Liver (tissue), 9 donors: ENCODE results near the gene RASGRF1. TPM values are rescaled to one million over a fixed set of nuclear protein-coding genes. Genes with fewer than 3 reads are reported as not detected.

Experiments used
- DNase-seq: peaks from one replicate; pipeline ENCODE4 v3.0.0-alpha.2; 2017; ENCODE audit warnings: low spot score
- H3K27ac ChIP-seq, 2 donors: one replicate each; pipeline ENCODE4 v1.7.0; 2013; ENCODE audit warnings: inconsistent platforms in 2 of 2, low read length in 2 of 2, control low read depth in 1 of 2, low read depth in 1 of 2, mild to moderate bottlenecking in 1 of 2
- H3K27me3 ChIP-seq, 4 donors: one replicate each; pipeline versions ENCODE4 v1.6.1 to v1.7.0; 2013; ENCODE audit warnings: low read length in 3 of 4, inconsistent platforms in 1 of 4, mild to moderate bottlenecking in 1 of 4, moderate library complexity in 1 of 4; ENCODE audit not compliant: control insufficient read depth in 4 of 4, insufficient read depth in 4 of 4
- H3K36me3 ChIP-seq, 4 donors: one replicate each; pipeline versions ENCODE4 v1.6.1 to v1.7.0; 2013; ENCODE audit warnings: low read length in 3 of 4, mild to moderate bottlenecking in 3 of 4, low read depth in 1 of 4, moderate library complexity in 1 of 4; ENCODE audit not compliant: control insufficient read depth in 4 of 4, insufficient read depth in 3 of 4
- H3K4me1 ChIP-seq, 4 donors: one replicate each; pipeline versions ENCODE4 v1.6.1 to v1.7.0; 2013; ENCODE audit warnings: low read length in 3 of 4, mild to moderate bottlenecking in 3 of 4, moderate library complexity in 1 of 4; ENCODE audit not compliant: control insufficient read depth in 4 of 4, insufficient read depth in 4 of 4
- H3K4me3 ChIP-seq, 3 donors: one replicate each; pipeline versions ENCODE4 v1.6.1 to v1.7.0; 2013; ENCODE audit warnings: low read length in 3 of 3, control low read depth in 1 of 3, low read depth in 1 of 3, mild to moderate bottlenecking in 1 of 3
- H3K9ac ChIP-seq, 2 donors: one replicate each; pipeline ENCODE4 v1.7.0; 2013; ENCODE audit warnings: low read length in 2 of 2, mild to moderate bottlenecking in 2 of 2, moderate library complexity in 2 of 2, control low read depth in 1 of 2, low read depth in 1 of 2
- H3K9me3 ChIP-seq, 4 donors: one replicate each; pipeline versions ENCODE4 v1.6.1 to v1.7.0; 2013; ENCODE audit warnings: low read length in 3 of 4; ENCODE audit not compliant: control insufficient read depth in 4 of 4
- ATF3 ChIP-seq: IDR thresholded peaks from 2 replicates; pipeline ENCODE4 v1.6.1; 2016; ENCODE audit warnings: antibody characterized with exemption
- CTCF ChIP-seq: fragments of 150-350 bp; IDR thresholded peaks from 2 replicates; pipeline ENCODE4 v1.5.1; 2017; ENCODE audit warnings: improper control_type of control experiment, low read depth, low read length; ENCODE audit not compliant: missing input control
- FOXA2 ChIP-seq: IDR thresholded peaks from 2 replicates; pipeline ENCODE4 v1.6.1; 2016; ENCODE audit warnings: antibody characterized with exemption
- GABPA ChIP-seq, 2 donors: IDR thresholded peaks in 1 of 2; conservative IDR thresholded peaks in 1 of 2; 2 replicates each; pipeline ENCODE4 v1.6.1; 2016; ENCODE audit warnings: antibody characterized with exemption in 2 of 2, mild to moderate bottlenecking in 1 of 2, moderate library complexity in 1 of 2
- HNF4A ChIP-seq, 2 donors: conservative IDR thresholded peaks; 2 replicates each; pipeline ENCODE4 v1.6.1; 2016; ENCODE audit warnings: antibody characterized with exemption in 2 of 2, mild to moderate bottlenecking in 2 of 2
- HNF4G ChIP-seq: IDR thresholded peaks from 2 replicates; pipeline ENCODE4 v1.6.1; 2016; ENCODE audit warnings: antibody characterized with exemption
- NR2F2 ChIP-seq: IDR thresholded peaks from 2 replicates; pipeline ENCODE4 v1.6.1; 2016; ENCODE audit warnings: antibody characterized with exemption
- RXRA ChIP-seq, 2 donors: IDR thresholded peaks; 2 replicates each; pipeline ENCODE4 v1.6.1; 2017 to 2018; ENCODE audit warnings: antibody characterized with exemption in 2 of 2, mild to moderate bottlenecking in 1 of 2
- TAF1 ChIP-seq: conservative IDR thresholded peaks from 2 replicates; pipeline ENCODE4 v1.6.1; 2016; ENCODE audit warnings: antibody characterized with exemption, mild to moderate bottlenecking
- YY1 ChIP-seq: IDR thresholded peaks from 2 replicates; pipeline ENCODE4 v1.6.1; 2016; ENCODE audit warnings: antibody characterized with exemption, mild to moderate bottlenecking
- WGBS: extraction: QIAGEN DNeasy Blood & Tissue Kit; methylation state at CpG from one replicate; pipeline ENCODE4 v1.1.7; 2013; 5-methylcytosine and 5-hydroxymethylcytosine counted together
- polyA plus RNA-seq, 2 donors: library from polyadenylated mRNA; stranded (reverse) in 1 of 2; unstranded in 1 of 2; fragments of 200-250 nt in 1 of 2; fragments of >200 nt in 1 of 2; fragmentation: Nextera tagmentation in 1 of 2; extraction: Ambion mirVana in 1 of 2; gene quantifications; one replicate each; pipeline versions ENCODE4 v1.2.1 to v1.2.3, GENCODE V29; 2013 to 2015
- total RNA-seq, 2 donors: library from RNA; depleted of rRNA; stranded (reverse); fragments of >200 nt; gene quantifications; one replicate each; pipeline ENCODE4 v1.2.3, GENCODE V29; 2014
- TF ChIP-seq, protein P1 (sequence below): IDR thresholded peaks from 2 replicates; pipeline ENCODE4 v1.6.1; 2016; ENCODE audit warnings: antibody characterized with exemption, mild to moderate bottlenecking
- TF ChIP-seq, protein P2 (sequence below): IDR thresholded peaks from 2 replicates; pipeline ENCODE4 v1.6.1; 2016; ENCODE audit warnings: antibody characterized with exemption
- TF ChIP-seq, protein P3 (sequence below): IDR thresholded peaks from 2 replicates; pipeline ENCODE4 v1.6.1; 2016; ENCODE audit warnings: antibody characterized with exemption
- donor health status: healthy.
- donor health status: healthy.
- donor health status: healthy.
- donor health status: healthy.
- donor health status: healthy.

The RASGRF1 gene
- total and polyA plus RNA-seq, 4 donors, result 0.28 TPM; not detected in 3

DNA sequence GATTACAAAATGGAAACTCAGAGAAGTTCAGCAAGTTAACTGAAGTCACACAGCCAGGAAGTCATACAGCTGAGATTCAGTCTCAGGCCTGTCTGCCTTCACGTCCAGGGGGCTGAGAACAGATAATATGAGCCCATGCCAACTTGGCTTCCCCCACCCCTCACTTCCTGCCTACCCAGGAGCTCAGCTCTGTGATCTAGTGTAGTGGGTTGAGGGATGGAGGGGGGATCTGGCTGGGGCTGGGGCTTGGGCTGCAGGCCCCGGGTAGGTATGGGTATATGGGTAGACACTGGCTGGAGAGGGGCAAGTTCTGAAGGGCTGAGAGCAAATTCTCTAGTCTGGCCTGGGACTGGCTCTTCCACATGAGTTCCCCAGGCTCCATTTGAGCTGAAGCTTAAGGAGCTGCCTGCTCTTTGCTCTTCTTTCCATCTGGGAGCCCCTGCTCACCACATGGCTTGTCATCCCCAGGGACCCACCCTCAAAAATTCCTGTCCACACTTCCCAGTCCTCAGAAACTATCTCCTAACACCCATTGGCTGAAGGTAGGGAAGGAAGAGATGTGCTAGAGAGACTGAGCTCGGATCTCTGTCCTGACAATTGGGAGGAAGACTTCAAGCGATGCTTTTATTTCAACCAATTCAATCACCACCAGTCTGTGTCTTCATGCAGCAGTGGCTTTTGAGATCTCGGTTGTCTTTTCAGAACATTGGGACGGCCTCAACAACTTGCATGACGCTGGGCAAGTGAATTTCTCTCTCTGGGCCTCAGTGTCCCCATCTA is 2.0 kb downstream of the RASGRF1 start:
- Histone ChIP-seq H3K9ac (no peak overlapping the region), H3K27ac (no peak overlapping the region), H3K9me3 (no peaks in the 10 kb centered on the region), H3K4me3 (no peak overlapping the region), H3K4me1 (peaks cover 8 to 23% (median 16%) of the 10 kb centered on the region in 4 donors), H3K36me3 (no peaks in the 10 kb centered on the region), H3K27me3 (peaks cover 4 to 15% (median 7%) of the 10 kb centered on the region in 4 donors)
- TF ChIP-seq NR2F2, result no peak
- TF ChIP-seq, protein P1, sequence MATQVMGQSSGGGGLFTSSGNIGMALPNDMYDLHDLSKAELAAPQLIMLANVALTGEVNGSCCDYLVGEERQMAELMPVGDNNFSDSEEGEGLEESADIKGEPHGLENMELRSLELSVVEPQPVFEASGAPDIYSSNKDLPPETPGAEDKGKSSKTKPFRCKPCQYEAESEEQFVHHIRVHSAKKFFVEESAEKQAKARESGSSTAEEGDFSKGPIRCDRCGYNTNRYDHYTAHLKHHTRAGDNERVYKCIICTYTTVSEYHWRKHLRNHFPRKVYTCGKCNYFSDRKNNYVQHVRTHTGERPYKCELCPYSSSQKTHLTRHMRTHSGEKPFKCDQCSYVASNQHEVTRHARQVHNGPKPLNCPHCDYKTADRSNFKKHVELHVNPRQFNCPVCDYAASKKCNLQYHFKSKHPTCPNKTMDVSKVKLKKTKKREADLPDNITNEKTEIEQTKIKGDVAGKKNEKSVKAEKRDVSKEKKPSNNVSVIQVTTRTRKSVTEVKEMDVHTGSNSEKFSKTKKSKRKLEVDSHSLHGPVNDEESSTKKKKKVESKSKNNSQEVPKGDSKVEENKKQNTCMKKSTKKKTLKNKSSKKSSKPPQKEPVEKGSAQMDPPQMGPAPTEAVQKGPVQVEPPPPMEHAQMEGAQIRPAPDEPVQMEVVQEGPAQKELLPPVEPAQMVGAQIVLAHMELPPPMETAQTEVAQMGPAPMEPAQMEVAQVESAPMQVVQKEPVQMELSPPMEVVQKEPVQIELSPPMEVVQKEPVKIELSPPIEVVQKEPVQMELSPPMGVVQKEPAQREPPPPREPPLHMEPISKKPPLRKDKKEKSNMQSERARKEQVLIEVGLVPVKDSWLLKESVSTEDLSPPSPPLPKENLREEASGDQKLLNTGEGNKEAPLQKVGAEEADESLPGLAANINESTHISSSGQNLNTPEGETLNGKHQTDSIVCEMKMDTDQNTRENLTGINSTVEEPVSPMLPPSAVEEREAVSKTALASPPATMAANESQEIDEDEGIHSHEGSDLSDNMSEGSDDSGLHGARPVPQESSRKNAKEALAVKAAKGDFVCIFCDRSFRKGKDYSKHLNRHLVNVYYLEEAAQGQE, result no peak
- no peak for TF ChIP-seq CTCF
- TF ChIP-seq, protein P2, sequence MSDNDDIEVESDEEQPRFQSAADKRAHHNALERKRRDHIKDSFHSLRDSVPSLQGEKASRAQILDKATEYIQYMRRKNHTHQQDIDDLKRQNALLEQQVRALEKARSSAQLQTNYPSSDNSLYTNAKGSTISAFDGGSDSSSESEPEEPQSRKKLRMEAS, result no peak
- no peak for TF ChIP-seq TAF1
- no peak for TF ChIP-seq HNF4G
- TF ChIP-seq YY1, result no peak
- WGBS, result 62% methylated on average over 7 of the region's 7 CpGs
- no peak for DNase-seq

DNA sequence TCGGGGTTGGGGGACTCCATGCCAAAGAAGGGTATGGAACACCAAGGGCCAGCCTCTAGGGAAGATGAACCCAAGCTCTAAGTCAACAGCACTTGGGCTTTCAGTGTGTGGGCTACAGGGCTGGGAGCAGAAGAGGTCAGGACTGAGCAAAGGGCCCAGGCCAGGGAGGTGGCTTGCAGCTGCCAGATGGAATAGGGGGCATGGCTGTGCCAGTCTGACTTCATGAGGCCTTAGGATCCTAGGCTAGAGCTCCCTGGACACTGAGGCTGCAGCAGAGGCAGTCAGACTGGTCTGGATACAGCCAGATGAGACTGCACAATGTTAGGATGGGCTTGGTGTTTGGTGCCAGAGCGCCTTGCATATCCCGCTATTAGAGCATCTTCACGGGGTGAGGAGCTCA is 3.8 kb downstream of the RASGRF1 start:
- Histone ChIP-seq H3K36me3 (no peaks in the 10 kb centered on the region), H3K9ac (no peak overlapping the region), H3K4me1 (peaks cover 8 to 23% (median 16%) of the 10 kb centered on the region in 4 donors), H3K9me3 (no peaks in the 10 kb centered on the region), H3K27me3 (peaks cover 0 to 15% (median 6%) of the 10 kb centered on the region in 4 donors), H3K4me3 (no peak overlapping the region), H3K27ac (no peak overlapping the region)
- WGBS, result 68% methylated on average over 4 of the region's 4 CpGs
- DNase-seq, result no peak
- TF ChIP-seq ATF3 (no peak), GABPA (IDR thresholded peaks at IDR 0.05 in 1 of 2, conservative IDR thresholded peaks at IDR 0.05 in 1 of 2) (no peak), CTCF (no peak), RXRA (IDR thresholded peaks at IDR 0.05) (no peak), NR2F2 (no peak), FOXA2 (no peak), HNF4A (conservative IDR thresholded peaks at IDR 0.05) (no peak)
- TF ChIP-seq, protein P2, result no peak
- TF ChIP-seq, protein P3, sequence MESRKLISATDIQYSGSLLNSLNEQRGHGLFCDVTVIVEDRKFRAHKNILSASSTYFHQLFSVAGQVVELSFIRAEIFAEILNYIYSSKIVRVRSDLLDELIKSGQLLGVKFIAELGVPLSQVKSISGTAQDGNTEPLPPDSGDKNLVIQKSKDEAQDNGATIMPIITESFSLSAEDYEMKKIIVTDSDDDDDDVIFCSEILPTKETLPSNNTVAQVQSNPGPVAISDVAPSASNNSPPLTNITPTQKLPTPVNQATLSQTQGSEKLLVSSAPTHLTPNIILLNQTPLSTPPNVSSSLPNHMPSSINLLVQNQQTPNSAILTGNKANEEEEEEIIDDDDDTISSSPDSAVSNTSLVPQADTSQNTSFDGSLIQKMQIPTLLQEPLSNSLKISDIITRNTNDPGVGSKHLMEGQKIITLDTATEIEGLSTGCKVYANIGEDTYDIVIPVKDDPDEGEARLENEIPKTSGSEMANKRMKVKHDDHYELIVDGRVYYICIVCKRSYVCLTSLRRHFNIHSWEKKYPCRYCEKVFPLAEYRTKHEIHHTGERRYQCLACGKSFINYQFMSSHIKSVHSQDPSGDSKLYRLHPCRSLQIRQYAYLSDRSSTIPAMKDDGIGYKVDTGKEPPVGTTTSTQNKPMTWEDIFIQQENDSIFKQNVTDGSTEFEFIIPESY, result no peak
